IPS-18a (cell line): ENCODE measurements around the gene CAMKMT.

Experiments
- H3K27ac ChIP-seq: one replicate; pipeline ENCODE4 v1.5.1; 2013; ENCODE audit warnings: low read length
- H3K27me3 ChIP-seq: one replicate; pipeline ENCODE4 v1.6.1; 2013; ENCODE audit warnings: mild to moderate bottlenecking, low read length; ENCODE audit not compliant: control insufficient read depth, insufficient read depth
- H3K36me3 ChIP-seq: one replicate; pipeline ENCODE4 v1.6.1; 2013; ENCODE audit warnings: low read depth, low read length; ENCODE audit not compliant: control insufficient read depth
- H3K4me1 ChIP-seq: one replicate; pipeline ENCODE4 v1.6.1; 2013; ENCODE audit warnings: low read depth, low read length; ENCODE audit not compliant: control insufficient read depth
- H3K4me3 ChIP-seq: one replicate; pipeline ENCODE4 v1.5.1; 2013; ENCODE audit warnings: low read length
- H3K9ac ChIP-seq: one replicate; pipeline ENCODE4 v1.6.1; 2013; ENCODE audit warnings: mild to moderate bottlenecking, low read length, moderate library complexity
- H3K9me3 ChIP-seq: one replicate; pipeline ENCODE4 v1.6.1; 2013; ENCODE audit warnings: low read depth, low read length; ENCODE audit not compliant: control insufficient read depth

Gene CAMKMT

DNA sequence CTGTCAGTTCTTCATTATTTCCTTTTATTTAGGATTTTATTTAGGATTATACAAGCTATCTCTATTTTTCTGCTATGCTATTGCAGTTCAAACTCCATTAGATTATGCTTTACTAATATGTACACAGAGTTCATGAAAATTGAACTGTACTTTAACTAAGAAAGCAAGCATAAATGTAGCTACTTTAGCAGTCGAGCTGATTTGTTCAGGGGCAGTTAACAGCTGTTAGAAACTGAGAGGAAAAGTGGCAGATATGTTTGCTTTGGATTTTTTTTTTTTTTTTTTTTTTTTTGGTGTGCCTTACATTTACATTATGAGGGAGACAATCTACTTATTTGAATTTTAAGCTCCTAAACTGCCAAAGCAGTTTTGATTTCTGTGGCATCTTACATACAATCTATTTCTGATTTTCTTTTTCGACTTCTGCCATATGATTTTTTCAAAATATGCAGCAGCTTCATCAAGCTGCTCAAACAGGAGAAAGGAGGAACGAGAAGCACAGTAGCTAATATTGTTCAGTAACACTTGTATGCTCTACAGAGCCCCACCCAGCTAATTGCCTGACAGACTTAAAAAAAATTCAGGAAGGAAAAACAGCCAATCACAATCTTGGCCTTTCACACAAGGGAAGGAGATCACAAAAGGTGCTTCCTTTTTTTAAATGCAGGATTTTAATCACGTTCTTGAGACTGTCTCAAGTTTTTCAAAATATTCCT, 346.4 kb downstream of the CAMKMT start:
- H3K9me3 ChIP-seq: no peaks in the 10 kb centered on the region
- no peak overlapping the region for H3K27ac ChIP-seq
- peaks cover 47% of the 10 kb centered on the region for H3K4me1 ChIP-seq
- no peaks in the 10 kb centered on the region for H3K36me3 ChIP-seq
- H3K4me3 ChIP-seq: no peak overlapping the region
- no peaks in the 10 kb centered on the region for H3K27me3 ChIP-seq
- no peak overlapping the region for H3K9ac ChIP-seq

DNA sequence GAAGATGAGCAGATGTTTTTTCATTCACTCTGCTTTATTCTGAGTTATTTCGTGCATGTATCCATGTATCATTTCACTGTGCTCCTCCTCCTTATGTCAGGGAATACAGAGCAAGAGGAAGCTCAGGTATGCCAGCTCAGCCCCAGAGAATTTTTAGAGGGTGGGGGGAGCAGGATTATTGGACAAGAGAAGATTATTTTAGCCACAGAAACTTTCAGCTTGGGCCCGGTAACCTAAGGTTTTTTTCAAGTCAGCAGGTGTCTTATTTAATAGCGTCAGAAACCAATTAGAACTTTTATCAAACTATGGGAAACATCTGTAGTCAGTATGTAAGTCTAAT, 346.9 kb downstream of the CAMKMT start:
- Histone ChIP-seq H3K4me1 (peaks cover 47% of the 10 kb centered on the region), H3K27me3 (no peaks in the 10 kb centered on the region), H3K27ac (no peak overlapping the region), H3K9ac (no peak overlapping the region), H3K4me3 (no peak overlapping the region), H3K9me3 (no peaks in the 10 kb centered on the region), H3K36me3 (no peaks in the 10 kb centered on the region)

DNA sequence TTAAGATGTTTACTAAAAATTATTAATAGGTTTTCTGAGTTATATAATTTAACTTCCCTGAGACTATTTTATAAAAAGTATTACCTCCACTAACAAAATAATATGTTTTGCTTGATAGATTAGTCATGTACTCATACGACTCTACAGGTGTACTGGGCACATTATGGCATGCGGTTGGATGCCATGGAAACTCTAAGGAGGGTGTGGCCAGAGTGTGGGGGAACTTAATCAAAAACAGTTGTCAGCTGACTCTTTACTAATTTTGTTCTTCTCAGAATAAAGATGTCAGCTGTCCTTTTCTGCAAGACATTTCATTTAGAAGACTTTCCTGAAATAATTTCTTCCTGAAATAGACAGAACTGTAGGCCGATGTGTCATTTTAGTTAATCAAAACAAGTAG, 351.4 kb downstream of the CAMKMT start:
- H3K4me3 ChIP-seq: no peak overlapping the region
- no peak overlapping the region for H3K27ac ChIP-seq
- no peak overlapping the region for H3K9ac ChIP-seq
- H3K36me3 ChIP-seq: no peaks in the 10 kb centered on the region
- H3K9me3 ChIP-seq: no peaks in the 10 kb centered on the region
- H3K27me3 ChIP-seq: no peaks in the 10 kb centered on the region
- peaks cover 14% of the 10 kb centered on the region for H3K4me1 ChIP-seq

DNA sequence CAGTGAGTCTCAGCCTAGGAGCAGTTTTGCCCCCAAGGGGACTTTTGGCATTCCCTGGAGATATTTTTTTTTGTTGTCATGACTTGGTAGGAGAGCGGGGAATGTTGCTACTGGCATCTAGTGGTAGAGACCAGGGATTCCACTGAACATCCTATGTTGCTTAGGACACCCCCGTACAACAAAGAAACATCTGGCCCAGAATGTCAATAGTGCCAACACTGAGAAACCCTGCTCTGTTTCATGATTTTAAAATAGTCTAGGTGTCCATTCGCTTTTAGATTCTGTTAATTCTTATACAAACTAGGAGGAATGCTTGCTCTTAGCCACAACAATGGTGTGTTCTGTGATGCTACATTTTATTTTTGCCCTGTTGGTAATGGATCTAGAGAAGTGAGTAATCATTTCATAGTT, 353.9 kb downstream of the CAMKMT start:
- no peaks in the 10 kb centered on the region for H3K36me3 ChIP-seq
- no peaks in the 10 kb centered on the region for H3K4me1 ChIP-seq
- no peak overlapping the region for H3K4me3 ChIP-seq
- H3K9ac ChIP-seq: no peak overlapping the region
- H3K27ac ChIP-seq: no peak overlapping the region
- no peaks in the 10 kb centered on the region for H3K27me3 ChIP-seq
- H3K9me3 ChIP-seq: no peaks in the 10 kb centered on the region

DNA sequence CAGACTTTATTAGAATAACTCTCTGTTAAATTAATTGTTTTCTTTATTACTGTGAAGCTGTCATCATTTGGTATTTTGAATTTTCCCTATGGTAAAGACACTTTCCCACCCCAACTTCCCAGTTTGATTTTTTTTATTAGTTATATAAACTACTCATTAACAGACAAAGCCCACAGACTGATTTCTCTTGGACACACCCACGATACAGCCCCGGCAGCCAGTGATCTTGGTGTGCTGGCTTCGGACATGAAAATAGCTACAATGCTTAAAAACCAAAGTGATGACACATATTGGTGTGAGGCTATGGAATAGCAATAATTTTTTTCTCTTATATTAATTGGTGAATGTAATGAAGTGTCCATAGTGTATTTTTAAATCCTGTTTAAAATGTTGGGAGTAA, 354.4 kb downstream of the CAMKMT start:
- Histone ChIP-seq H3K4me1 (no peaks in the 10 kb centered on the region), H3K27ac (no peak overlapping the region), H3K9ac (no peak overlapping the region), H3K4me3 (no peak overlapping the region), H3K27me3 (no peaks in the 10 kb centered on the region), H3K36me3 (no peaks in the 10 kb centered on the region), H3K9me3 (no peaks in the 10 kb centered on the region)

DNA sequence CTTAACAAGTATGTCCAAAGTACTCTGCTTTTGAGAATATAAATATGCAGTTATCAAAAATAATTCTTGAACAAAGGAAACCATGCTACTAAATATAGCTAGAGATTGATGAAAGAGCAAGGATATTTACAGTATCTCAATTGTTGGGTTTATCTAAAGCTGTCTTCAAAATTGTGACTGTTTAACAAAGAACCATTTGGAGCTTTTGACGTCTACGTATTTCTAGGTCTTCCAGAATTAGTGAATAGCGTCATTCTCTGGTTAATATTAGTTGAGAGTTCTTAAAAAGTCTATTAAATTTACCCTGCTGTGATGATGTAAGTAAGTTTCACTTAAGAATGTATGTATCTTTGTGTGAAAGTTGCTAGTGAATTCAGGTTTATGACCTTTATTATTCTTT, 356.7 kb downstream of the CAMKMT start:
- Histone ChIP-seq H3K27me3 (no peaks in the 10 kb centered on the region), H3K4me1 (no peaks in the 10 kb centered on the region), H3K27ac (no peak overlapping the region), H3K36me3 (no peaks in the 10 kb centered on the region), H3K4me3 (no peak overlapping the region), H3K9me3 (no peaks in the 10 kb centered on the region), H3K9ac (no peak overlapping the region)

DNA sequence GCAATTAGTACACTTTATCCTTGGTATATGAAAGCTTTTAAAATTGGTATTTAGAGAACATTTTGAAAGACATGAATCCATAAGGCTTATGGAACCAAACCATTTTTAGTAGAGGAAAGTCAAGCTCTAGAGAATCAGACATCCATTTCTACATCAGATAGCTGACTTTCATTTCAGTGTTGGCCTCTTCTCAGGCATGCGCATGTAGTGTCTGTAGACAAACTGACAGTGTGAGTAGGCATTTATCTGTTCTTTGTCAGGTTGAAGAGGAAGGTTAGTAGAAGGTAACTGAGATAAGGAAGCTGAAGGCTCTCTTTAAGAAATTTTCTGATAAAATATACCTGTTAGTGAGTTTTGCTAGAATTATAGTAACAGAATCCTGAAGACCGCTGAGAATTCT, 357.8 kb downstream of the CAMKMT start:
- Histone ChIP-seq H3K4me1 (no peaks in the 10 kb centered on the region), H3K27ac (no peak overlapping the region), H3K27me3 (no peaks in the 10 kb centered on the region), H3K4me3 (no peak overlapping the region), H3K9ac (no peak overlapping the region), H3K9me3 (no peaks in the 10 kb centered on the region), H3K36me3 (no peaks in the 10 kb centered on the region)

DNA sequence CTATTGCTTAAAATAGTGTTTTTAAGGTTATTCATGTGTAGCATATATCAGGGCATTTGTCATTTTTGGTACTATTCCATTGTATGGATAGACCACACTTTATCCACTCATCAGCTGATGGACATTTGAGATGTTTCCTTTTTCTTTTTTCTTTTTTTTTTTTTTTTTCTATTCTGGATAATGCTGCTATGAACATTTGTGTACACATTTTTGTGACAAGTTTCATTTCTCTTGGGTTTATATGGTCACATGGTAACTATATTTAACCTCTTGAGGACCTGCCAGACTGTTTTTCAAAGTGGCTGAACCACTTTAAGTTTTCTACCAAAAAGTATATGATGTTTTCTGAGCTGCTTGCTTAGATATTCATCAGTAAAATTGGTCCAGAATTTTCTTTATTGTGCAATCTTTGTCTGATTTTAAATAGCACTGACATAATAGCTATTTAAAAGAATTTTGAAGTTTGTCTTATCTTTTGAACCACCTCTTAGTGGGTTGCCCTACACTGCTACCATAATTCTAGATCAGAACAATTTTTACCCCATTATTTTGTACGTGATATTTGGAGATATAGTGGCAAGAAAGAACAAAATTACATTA, 360.4 kb downstream of the CAMKMT start:
- Histone ChIP-seq H3K27ac (no peak overlapping the region), H3K27me3 (no peaks in the 10 kb centered on the region), H3K4me3 (no peak overlapping the region), H3K9ac (no peak overlapping the region), H3K4me1 (peaks cover 3% of the 10 kb centered on the region), H3K9me3 (no peaks in the 10 kb centered on the region), H3K36me3 (no peaks in the 10 kb centered on the region)

DNA sequence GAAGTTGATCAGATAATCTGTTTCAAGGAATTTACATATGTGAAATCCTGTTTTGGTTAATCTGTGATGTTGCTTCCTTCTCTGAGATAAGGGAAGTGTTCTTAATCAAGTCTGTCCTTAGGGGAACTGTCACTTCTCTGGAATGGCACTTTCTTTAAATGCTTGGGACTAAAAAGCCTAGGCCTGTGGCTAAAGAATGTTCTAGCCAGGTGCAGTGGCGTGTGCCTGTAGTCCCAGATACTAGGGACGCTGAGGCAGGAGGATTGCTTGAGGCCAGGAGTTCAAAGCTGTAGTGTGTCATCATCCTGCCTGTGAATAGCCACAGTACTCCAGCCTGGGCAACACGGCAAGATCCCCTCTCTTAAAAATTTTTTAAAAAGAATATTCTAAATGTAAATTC, 362.2 kb downstream of the CAMKMT start:
- Histone ChIP-seq H3K36me3 (no peaks in the 10 kb centered on the region), H3K4me1 (peaks cover 3% of the 10 kb centered on the region), H3K27me3 (no peaks in the 10 kb centered on the region), H3K9ac (no peak overlapping the region), H3K9me3 (no peaks in the 10 kb centered on the region), H3K27ac (no peak overlapping the region), H3K4me3 (no peak overlapping the region)

DNA sequence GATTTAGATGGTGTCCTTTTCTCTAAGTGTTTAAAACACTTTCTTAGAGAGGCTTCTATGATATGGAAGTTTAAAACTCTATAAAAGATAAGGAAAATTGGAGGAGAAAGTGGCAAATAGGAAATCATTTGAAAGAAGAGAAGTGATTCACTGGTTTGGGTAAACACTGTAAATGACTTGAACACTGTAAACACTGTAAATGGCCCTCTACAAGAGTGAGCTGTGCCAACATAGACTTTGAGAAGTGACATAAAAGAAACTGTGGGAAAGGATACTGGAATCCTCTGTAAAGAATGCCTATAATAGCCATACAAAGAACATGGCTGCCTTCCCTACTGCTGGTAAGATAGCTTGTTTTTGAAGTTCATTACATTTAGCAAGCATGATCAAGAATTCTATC, 368.8 kb downstream of the CAMKMT start:
- Histone ChIP-seq H3K4me3 (no peak overlapping the region), H3K9me3 (no peaks in the 10 kb centered on the region), H3K36me3 (no peaks in the 10 kb centered on the region), H3K4me1 (peaks cover 3% of the 10 kb centered on the region), H3K9ac (no peak overlapping the region), H3K27ac (no peak overlapping the region), H3K27me3 (no peaks in the 10 kb centered on the region)

DNA sequence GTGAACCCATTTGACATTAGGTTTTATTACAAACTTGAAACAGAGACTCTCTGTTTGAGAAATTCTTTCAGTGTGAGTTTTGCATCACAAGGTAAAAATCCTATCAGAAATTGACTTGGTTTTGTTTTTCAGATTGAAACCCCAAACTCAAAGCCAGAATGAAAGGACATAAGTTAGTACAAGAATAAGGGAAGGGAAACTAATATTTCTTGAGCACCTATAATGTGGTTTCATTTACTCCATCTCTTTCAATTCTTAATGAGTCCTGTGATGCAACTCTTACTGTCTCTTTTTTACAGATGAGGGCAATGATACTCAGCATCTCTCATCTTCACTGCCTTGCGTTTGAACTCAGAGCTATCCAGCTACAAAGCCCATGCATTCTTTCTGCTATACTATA, 369.8 kb downstream of the CAMKMT start:
- Histone ChIP-seq H3K4me3 (no peak overlapping the region), H3K36me3 (no peaks in the 10 kb centered on the region), H3K27me3 (no peaks in the 10 kb centered on the region), H3K4me1 (no peaks in the 10 kb centered on the region), H3K27ac (no peak overlapping the region), H3K9ac (no peak overlapping the region), H3K9me3 (peaks cover 5% of the 10 kb centered on the region)

DNA sequence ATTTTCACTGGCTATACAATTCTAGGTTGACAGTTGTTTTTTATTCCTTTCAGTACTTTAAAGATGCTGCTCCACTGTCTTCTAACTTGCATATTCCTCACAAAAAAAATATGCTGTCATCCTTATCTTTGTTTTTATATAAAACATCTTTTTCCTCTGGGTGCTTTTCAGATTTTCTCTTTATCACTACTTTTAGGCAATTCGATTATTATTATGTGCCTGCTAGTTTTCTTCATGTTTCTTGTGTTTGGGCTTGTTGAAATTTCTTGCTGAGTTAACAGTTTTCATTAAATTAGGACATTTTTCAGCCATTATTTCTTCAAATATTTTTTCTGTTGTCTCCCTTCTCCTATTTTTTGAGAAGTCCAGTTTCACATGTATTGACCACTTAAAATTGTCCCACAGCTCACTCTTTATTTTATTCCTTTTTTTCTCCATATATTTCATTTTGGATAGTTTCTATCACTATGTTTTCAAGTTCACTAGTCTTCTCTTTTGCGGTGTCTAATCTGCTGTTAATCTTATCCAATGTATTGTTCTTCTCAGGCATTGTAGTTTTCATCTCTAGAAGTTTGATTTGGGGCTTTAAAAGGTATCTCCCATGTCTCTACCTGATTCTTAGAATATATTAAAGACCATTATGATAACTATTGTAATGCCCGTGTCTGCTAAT, 374.7 kb downstream of the CAMKMT start:
- Histone ChIP-seq H3K36me3 (no peaks in the 10 kb centered on the region), H3K9me3 (peaks cover 10% of the 10 kb centered on the region), H3K9ac (no peak overlapping the region), H3K27me3 (no peaks in the 10 kb centered on the region), H3K27ac (no peak overlapping the region), H3K4me3 (no peak overlapping the region), H3K4me1 (no peaks in the 10 kb centered on the region)
